Left ventricle myocardium inferior (tissue), 1 donor: ENCODE results near the gene OSBPL5. TPM values are rescaled to one million over a fixed set of nuclear protein-coding genes. Genes with fewer than 3 reads are reported as not detected.

Experiments used
- DNase-seq: peaks from one replicate; pipeline ENCODE4 v3.0.0-alpha.2; 2020
- H3K27ac ChIP-seq: fragments of 200-600 bp; replicated peaks from 2 replicates; pipeline ENCODE4 v1.8.0; 2021
- H3K27me3 ChIP-seq: fragments of 200-600 bp; 2 replicates; pipeline ENCODE4 v1.8.0; 2021; ENCODE audit warnings: low read depth
- H3K36me3 ChIP-seq: fragments of 200-600 bp; 2 replicates; pipeline ENCODE4 v1.8.0; 2021
- H3K4me1 ChIP-seq: fragments of 200-600 bp; 2 replicates; pipeline ENCODE4 v1.8.0; 2021
- H3K4me3 ChIP-seq: fragments of 200-600 bp; 2 replicates; pipeline ENCODE4 v1.8.0; 2021; ENCODE audit warnings: mild to moderate bottlenecking, moderate library complexity
- H3K9me3 ChIP-seq: fragments of 200-600 bp; replicated peaks from 2 replicates; pipeline ENCODE4 v1.8.0; 2021
- intact Hi-C: fragments of 100-400 bp; cut with micrococcal nuclease; formaldehyde crosslinking; loops from one replicate; pipeline ENCODE4 v1.11.0; 2022
- total RNA-seq: library from RNA; stranded (reverse); fragmentation: NEBNext Ultra II Directional; extraction: Animal tissue kit (Norgen Biotek cat#: 25700); gene quantifications from one replicate; pipeline ENCODE4 v1.2.1, GENCODE V29; 2021
- TF ChIP-seq, protein P1 (sequence below): fragments of 200-600 bp; IDR thresholded peaks from 2 replicates; pipeline ENCODE4 v1.8.0; 2021; ENCODE audit warnings: antibody characterized with exemption, mild to moderate bottlenecking, borderline replicate concordance
- donor health status: DM: no; HTN: yes; CAD: no; lungs with severe emphysema.

Gene OSBPL5
- total RNA-seq, 1 donor from 2014 or later = 11.4 TPM

- TF ChIP-seq, protein P1, sequence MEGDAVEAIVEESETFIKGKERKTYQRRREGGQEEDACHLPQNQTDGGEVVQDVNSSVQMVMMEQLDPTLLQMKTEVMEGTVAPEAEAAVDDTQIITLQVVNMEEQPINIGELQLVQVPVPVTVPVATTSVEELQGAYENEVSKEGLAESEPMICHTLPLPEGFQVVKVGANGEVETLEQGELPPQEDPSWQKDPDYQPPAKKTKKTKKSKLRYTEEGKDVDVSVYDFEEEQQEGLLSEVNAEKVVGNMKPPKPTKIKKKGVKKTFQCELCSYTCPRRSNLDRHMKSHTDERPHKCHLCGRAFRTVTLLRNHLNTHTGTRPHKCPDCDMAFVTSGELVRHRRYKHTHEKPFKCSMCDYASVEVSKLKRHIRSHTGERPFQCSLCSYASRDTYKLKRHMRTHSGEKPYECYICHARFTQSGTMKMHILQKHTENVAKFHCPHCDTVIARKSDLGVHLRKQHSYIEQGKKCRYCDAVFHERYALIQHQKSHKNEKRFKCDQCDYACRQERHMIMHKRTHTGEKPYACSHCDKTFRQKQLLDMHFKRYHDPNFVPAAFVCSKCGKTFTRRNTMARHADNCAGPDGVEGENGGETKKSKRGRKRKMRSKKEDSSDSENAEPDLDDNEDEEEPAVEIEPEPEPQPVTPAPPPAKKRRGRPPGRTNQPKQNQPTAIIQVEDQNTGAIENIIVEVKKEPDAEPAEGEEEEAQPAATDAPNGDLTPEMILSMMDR = peak; percentile 10
- Histone ChIP-seq H3K27me3 (no peaks in the 10 kb centered on the region), H3K9me3 (no peaks in the 10 kb centered on the region), H3K4me3 (peak within 1 kb of the TSS; percentile 88), H3K4me1 (peaks cover 40% of the 10 kb centered on the region), H3K36me3 (peaks cover 3% of the 10 kb centered on the region), H3K27ac (peak within 1 kb of the TSS; percentile 89)
- intact Hi-C loops = no loop called here
- DNase-seq = peak; percentile 97
These were observed 107.8 kb downstream of the OSBPL5 start, which contains the start of gene CARS1 for GRCh38 chr11:3057069-3057963. Gene CARS1, minus strand, starts transcription at chr11:3057423. Its CDS starts 56 bp downstream, at chr11:3057367.

DNA sequence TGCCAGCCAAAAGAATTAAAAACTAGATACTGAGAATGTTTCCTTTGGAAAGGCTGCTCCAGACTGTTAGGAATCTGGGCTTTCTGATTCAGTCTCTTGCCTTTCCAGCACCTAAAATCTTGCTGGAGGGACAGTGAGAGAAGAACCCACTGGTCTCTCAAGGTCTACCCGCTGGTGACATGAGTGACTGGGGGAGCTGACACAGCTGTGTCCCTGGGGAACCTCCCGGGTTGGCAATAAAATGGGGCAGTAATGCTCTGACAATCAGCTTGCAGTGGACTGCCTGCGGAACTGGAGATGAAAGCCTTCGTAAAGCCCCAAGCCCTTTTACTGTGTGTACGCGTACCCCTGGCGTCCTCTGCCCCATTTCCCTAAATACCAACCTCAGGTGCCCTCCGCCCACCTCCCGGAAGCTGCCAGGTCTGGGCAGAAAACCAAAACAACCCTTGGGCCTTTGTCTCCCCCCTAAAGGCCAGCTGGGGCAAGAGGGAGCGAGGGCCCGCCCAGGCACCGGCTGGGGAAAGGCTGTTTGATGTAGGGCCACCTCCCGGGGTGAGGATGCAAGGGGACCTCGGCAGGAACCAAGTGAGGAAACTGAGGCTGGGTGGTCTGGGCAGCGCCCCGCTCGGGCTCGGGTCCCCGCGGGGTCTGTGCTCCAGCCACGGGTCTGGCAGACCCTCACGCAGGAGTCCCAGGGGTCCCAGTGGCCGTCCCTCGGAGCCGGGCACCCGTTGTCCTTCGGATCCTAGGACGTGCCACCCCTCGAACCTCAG, 108.6 kb downstream of the OSBPL5 start:
- no peak for DNase-seq
- no peaks in the 10 kb centered on the region for H3K27me3 ChIP-seq
- TF ChIP-seq, protein P1 = no peak
- H3K9me3 ChIP-seq = no peaks in the 10 kb centered on the region
- peak overlapping the region; percentile 88 for H3K4me3 ChIP-seq
- peaks cover 48% of the 10 kb centered on the region for H3K4me1 ChIP-seq
- peak overlapping the region; percentile 89 for H3K27ac ChIP-seq
- intact Hi-C loops = no loop called here
- peaks cover 3% of the 10 kb centered on the region for H3K36me3 ChIP-seq

DNA sequence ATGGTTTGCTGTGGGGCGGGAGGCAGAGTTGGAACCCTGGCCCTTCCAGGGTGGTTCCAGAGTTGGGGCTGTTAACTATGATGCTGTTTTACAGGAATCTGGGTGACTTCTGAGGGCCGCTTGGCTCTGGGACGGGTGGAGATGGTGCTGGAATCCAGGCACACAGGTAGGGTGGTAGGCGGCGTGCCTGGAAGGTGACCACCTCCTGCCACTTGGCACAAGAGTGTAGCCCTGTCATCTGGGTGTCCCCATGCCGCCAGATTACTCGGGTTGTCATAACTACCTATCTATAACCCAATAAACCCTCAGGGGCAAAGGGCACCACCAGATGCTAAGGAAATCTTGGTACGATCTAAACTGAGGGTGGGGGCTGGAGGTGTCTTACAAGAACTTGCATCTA, 109.2 kb downstream of the OSBPL5 start:
- Histone ChIP-seq H3K9me3 (no peaks in the 10 kb centered on the region), H3K4me1 (peaks cover 54% of the 10 kb centered on the region), H3K27me3 (no peaks in the 10 kb centered on the region), H3K27ac (no peak overlapping the region), H3K36me3 (peaks cover 3% of the 10 kb centered on the region), H3K4me3 (peak overlapping the region; percentile 88)
- intact Hi-C loops = no loop called here
- TF ChIP-seq, protein P1 = no peak
- no peak for DNase-seq

DNA sequence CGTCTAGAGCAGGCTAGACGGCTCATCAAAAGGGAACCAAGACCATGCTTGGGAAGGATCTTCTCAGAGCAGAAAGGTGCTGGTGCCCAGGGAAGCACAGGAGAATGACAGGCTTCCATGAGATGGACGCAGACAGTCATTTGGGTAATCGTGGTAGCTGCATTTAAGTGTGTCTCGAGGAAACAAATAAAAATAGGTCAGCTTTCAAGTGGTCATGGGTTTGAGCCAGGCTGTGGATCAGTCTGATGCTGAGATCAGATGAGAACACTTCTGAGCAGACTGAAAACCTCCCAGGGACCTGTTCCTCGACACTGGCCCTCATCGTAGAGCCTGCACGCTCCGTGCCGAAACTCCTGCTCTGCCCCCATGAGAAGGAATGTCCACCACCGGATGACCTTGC, 112.5 kb downstream of the OSBPL5 start:
- TF ChIP-seq, protein P1 = no peak
- H3K4me3 ChIP-seq = no peak overlapping the region
- peak overlapping the region; percentile 48 for H3K27ac ChIP-seq
- H3K27me3 ChIP-seq = no peaks in the 10 kb centered on the region
- H3K9me3 ChIP-seq = no peaks in the 10 kb centered on the region
- peaks cover 3% of the 10 kb centered on the region for H3K36me3 ChIP-seq
- H3K4me1 ChIP-seq = peaks cover 70% of the 10 kb centered on the region
- intact Hi-C loops = no loop called here
- DNase-seq = no peak

DNA sequence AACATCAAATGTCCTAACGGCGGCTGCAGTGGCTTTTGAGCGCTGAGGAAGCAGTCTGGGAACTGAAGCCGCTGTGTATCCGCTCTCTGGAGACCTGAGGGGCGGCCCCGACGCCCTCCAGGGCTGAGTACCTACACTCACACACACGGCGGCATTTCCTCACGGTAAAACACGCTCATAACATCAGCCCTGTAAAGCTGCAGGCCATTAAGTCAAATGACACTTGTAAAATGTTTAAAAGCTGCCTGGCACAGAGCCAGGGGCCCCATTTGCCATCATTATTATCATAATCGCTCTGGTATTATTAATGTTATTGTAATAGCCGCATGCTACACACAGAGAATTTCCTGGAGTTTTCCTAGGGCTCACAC, 113.0 kb downstream of the OSBPL5 start:
- intact Hi-C loops = no loop called here
- peaks cover 67% of the 10 kb centered on the region for H3K4me1 ChIP-seq
- peak overlapping the region; percentile 48 for H3K27ac ChIP-seq

More for the DNA sequence above, 113.0 kb downstream of the OSBPL5 start:
- Histone ChIP-seq H3K9me3 (no peaks in the 10 kb centered on the region), H3K27me3 (no peaks in the 10 kb centered on the region), H3K4me3 (no peak overlapping the region), H3K36me3 (peaks cover 3% of the 10 kb centered on the region)
- no peak for DNase-seq
- TF ChIP-seq, protein P1 = no peak
